H9 (cell line): ENCODE measurements around the gene TSGA10. TPM values are rescaled to one million over a fixed set of nuclear protein-coding genes. Genes with fewer than 3 reads are reported as not detected.

Experiments
- DNase-seq: peaks from one replicate; pipeline ENCODE4 v3.0.0-alpha.2; 2017
- H2AFZ ChIP-seq: one replicate; pipeline ENCODE4 v1.6.1; 2013; ENCODE audit warnings: mild to moderate bottlenecking, low read length, control low read depth, moderate library complexity
- H2AK5ac ChIP-seq: 2 replicates; pipeline ENCODE4 v1.6.1; 2013; ENCODE audit warnings: low read length, control low read depth, mixed read lengths; ENCODE audit not compliant: insufficient read length
- H2BK120ac ChIP-seq: one replicate; pipeline ENCODE4 v1.6.1; 2013; ENCODE audit warnings: low read depth, mild to moderate bottlenecking, low read length, control low read depth, inconsistent platforms; ENCODE audit not compliant: poor library complexity, severe bottlenecking
- H2BK12ac ChIP-seq: 2 replicates; pipeline ENCODE4 v1.6.1; 2013; ENCODE audit warnings: low read length, control low read depth, mixed read lengths, low read depth; ENCODE audit not compliant: insufficient read length
- H2BK15ac ChIP-seq: 2 replicates; pipeline ENCODE4 v1.6.1; 2013; ENCODE audit warnings: low read depth, low read length, control low read depth
- H2BK20ac ChIP-seq: one replicate; pipeline ENCODE4 v1.6.1; 2013; ENCODE audit warnings: low read depth, mild to moderate bottlenecking, low read length, control low read depth, inconsistent platforms; ENCODE audit not compliant: poor library complexity, severe bottlenecking
- H2BK5ac ChIP-seq: 2 replicates; pipeline ENCODE4 v1.6.1; 2013; ENCODE audit warnings: low read length, control low read depth, mixed read lengths; ENCODE audit not compliant: insufficient read length
- H3K14ac ChIP-seq: 2 replicates; pipeline ENCODE4 v1.6.1; 2013; ENCODE audit warnings: low read length, control low read depth; ENCODE audit not compliant: insufficient read depth
- H3K18ac ChIP-seq: 2 replicates; pipeline ENCODE4 v1.6.1; 2013; ENCODE audit warnings: low read depth, mild to moderate bottlenecking, mixed read lengths, low read length, control low read depth; ENCODE audit not compliant: insufficient read length
- H3K23ac ChIP-seq: 2 replicates; pipeline ENCODE4 v1.6.1; 2013; ENCODE audit warnings: low read length, control low read depth, mixed read lengths, low read depth; ENCODE audit not compliant: insufficient read length
- H3K23me2 ChIP-seq: 2 replicates; pipeline ENCODE4 v1.6.1; 2013; ENCODE audit warnings: low read depth, mild to moderate bottlenecking, mixed read lengths, low read length, control low read depth; ENCODE audit not compliant: insufficient read length, poor library complexity, severe bottlenecking
- H3K27ac ChIP-seq: 2 replicates; pipeline ENCODE4 v1.5.1; 2013; ENCODE audit warnings: low read length, control low read depth, mixed read lengths, low read depth; ENCODE audit not compliant: insufficient read length
- H3K27me3 ChIP-seq: 2 replicates; pipeline ENCODE4 v1.6.1; 2013; ENCODE audit warnings: low read length, control low read depth, inconsistent platforms; ENCODE audit not compliant: insufficient read depth
- H3K4ac ChIP-seq: 2 replicates; pipeline ENCODE4 v1.6.1; 2013; ENCODE audit warnings: low read depth, mild to moderate bottlenecking, control low read depth, inconsistent platforms, low read length, moderate library complexity
- H3K4me1 ChIP-seq: 2 replicates; pipeline ENCODE4 v1.6.1; 2013; ENCODE audit warnings: low read length, control low read depth, inconsistent platforms; ENCODE audit not compliant: insufficient read depth
- H3K4me2 ChIP-seq: 2 replicates; pipeline ENCODE4 v1.6.1; 2013; ENCODE audit warnings: low read length, control low read depth, mixed read lengths; ENCODE audit not compliant: insufficient read length, insufficient read depth
- H3K56ac ChIP-seq: 2 replicates; pipeline ENCODE4 v1.6.1; 2013; ENCODE audit warnings: low read depth, mild to moderate bottlenecking, mixed read lengths, low read length, control low read depth; ENCODE audit not compliant: insufficient read length
- H3K79me1 ChIP-seq: 2 replicates; pipeline ENCODE4 v1.6.1; 2013; ENCODE audit warnings: low read depth, mild to moderate bottlenecking, moderate library complexity, low read length, control low read depth, inconsistent platforms; ENCODE audit not compliant: insufficient read depth, poor library complexity, severe bottlenecking
- H3K79me2 ChIP-seq: 2 replicates; pipeline ENCODE4 v1.6.1; 2013; ENCODE audit warnings: low read length, control low read depth, inconsistent platforms; ENCODE audit not compliant: insufficient read depth
- H3K9ac ChIP-seq: 2 replicates; pipeline ENCODE4 v1.6.1; 2013; ENCODE audit warnings: low read length, control low read depth, mixed read lengths; ENCODE audit not compliant: insufficient read length; ENCODE audit errors: extremely low read depth
- H3K9me3 ChIP-seq: one replicate; pipeline ENCODE4 v1.6.1; 2013; ENCODE audit warnings: low read depth, low read length, inconsistent platforms; ENCODE audit not compliant: control insufficient read depth
- H3T11ph ChIP-seq: one replicate; pipeline ENCODE4 v1.6.1; 2013; ENCODE audit warnings: mild to moderate bottlenecking, low read length, control low read depth, inconsistent platforms
- H4K20me1 ChIP-seq: one replicate; pipeline ENCODE4 v1.6.1; 2013; ENCODE audit not compliant: control insufficient read depth, insufficient read length, insufficient read depth
- H4K5ac ChIP-seq: 2 replicates; pipeline ENCODE4 v1.6.1; 2013; ENCODE audit warnings: low read depth, mild to moderate bottlenecking, mixed read lengths, low read length, control low read depth; ENCODE audit not compliant: insufficient read length
- H4K8ac ChIP-seq: replicated peaks from 2 replicates; pipeline ENCODE4 v1.6.1; 2013; ENCODE audit warnings: low read length, control low read depth, mixed read lengths, low read depth; ENCODE audit not compliant: insufficient read length
- H4K91ac ChIP-seq: 2 replicates; pipeline ENCODE4 v1.6.1; 2013; ENCODE audit warnings: low read depth, mild to moderate bottlenecking, moderate library complexity, mixed read lengths, low read length, control low read depth; ENCODE audit not compliant: insufficient read length
- H3K27ac Mint-ChIP-seq, 3 experiments: 2 replicates in 2 of 3; 3 replicates in 1 of 3; pipeline ENCODE4 v1.8.0; 2020 to 2021; ENCODE audit warnings: mixed read lengths in 3 of 3, mild to moderate bottlenecking in 1 of 3, moderate library complexity in 1 of 3
- H3K27me3 Mint-ChIP-seq: 2 replicates; pipeline ENCODE4 v1.8.0; 2021; ENCODE audit warnings: low read depth, mild to moderate bottlenecking, moderate library complexity, mixed read lengths
- H3K36me3 Mint-ChIP-seq, 3 experiments: 2 replicates in 2 of 3; 3 replicates in 1 of 3; pipeline ENCODE4 v1.8.0; 2020 to 2021; ENCODE audit warnings: low read depth in 3 of 3, mixed read lengths in 3 of 3; ENCODE audit not compliant: insufficient read depth in 1 of 3
- H3K4me1 Mint-ChIP-seq, 2 experiments: 2 replicates each; pipeline ENCODE4 v1.8.0; 2020; ENCODE audit warnings: mixed read lengths in 2 of 2
- H3K4me3 Mint-ChIP-seq, 2 experiments: 2 replicates in 1 of 2; 3 replicates in 1 of 2; pipeline ENCODE4 v1.8.0; 2020 to 2021; ENCODE audit warnings: mild to moderate bottlenecking in 2 of 2, mixed read lengths in 2 of 2, moderate library complexity in 1 of 2
- H3K9me3 Mint-ChIP-seq, 2 experiments: 2 replicates in 1 of 2; 3 replicates in 1 of 2; pipeline ENCODE4 v1.8.0; 2020; ENCODE audit warnings: mild to moderate bottlenecking in 2 of 2, mixed read lengths in 2 of 2, moderate library complexity in 1 of 2
- CTCF ChIP-seq: fragments of 200-600 bp; sonication (generic); conservative IDR thresholded peaks from 3 replicates; pipeline ENCODE4 v1.8.0; 2021; ENCODE audit warnings: antibody characterized with exemption, mild to moderate bottlenecking
- WGBS: extraction: QIAGEN DNeasy Blood & Tissue Kit; methylation state at CpG from one replicate; pipeline ENCODE4 v1.1.7; 2013; ENCODE audit warnings: missing lambda C conversion rate, low lambda C conversion rate, mixed read lengths; ENCODE audit not compliant: insufficient read length; ENCODE audit errors: extremely low coverage; 5-methylcytosine and 5-hydroxymethylcytosine counted together
- total RNA-seq: library from RNA; stranded (reverse); gene quantifications from 2 replicates; pipeline ENCODE4 v1.2.1, GENCODE V29; 2021

The TSGA10 gene
- total RNA-seq, 1 experiment from 2014 or later, result 6.3 TPM

- Histone ChIP-seq H3T11ph (no peak overlapping the region), H3K9ac (no peak overlapping the region), H3K79me1 (no peaks in the 10 kb centered on the region), H2BK5ac (no peak overlapping the region), H3K4me1 (no peaks in the 10 kb centered on the region), H3K27me3 (no peaks in the 10 kb centered on the region), H2AK5ac (no peak overlapping the region), H3K79me2 (no peaks in the 10 kb centered on the region), H3K23me2 (no peaks in the 10 kb centered on the region), H3K18ac (no peak overlapping the region), H2BK120ac (no peak overlapping the region), H4K8ac (no peak overlapping the region), H4K5ac (no peak overlapping the region), H3K27ac (no peak overlapping the region), H4K20me1 (no peaks in the 10 kb centered on the region), H3K56ac (no peak overlapping the region), H3K4me2 (no peak overlapping the region), H2BK20ac (no peak overlapping the region), H3K14ac (no peak overlapping the region), H3K23ac (no peak overlapping the region), H3K9me3 (no peaks in the 10 kb centered on the region), H3K4ac (no peak overlapping the region), H4K91ac (no peak overlapping the region), H2AFZ (no peak overlapping the region), H2BK12ac (no peak overlapping the region), H2BK15ac (no peak overlapping the region)
- H3K4me1 Mint-ChIP-seq, result no peaks in the 10 kb centered on the region
- no peaks in the 10 kb centered on the region for H3K36me3 Mint-ChIP-seq
- no peak overlapping the region for H3K4me3 Mint-ChIP-seq
- TF ChIP-seq CTCF, result no peak
- H3K27ac Mint-ChIP-seq, result no peak overlapping the region
- no CpG with 5 or more reads among the region's 3 CpGs for WGBS
- H3K27me3 Mint-ChIP-seq, result no peaks in the 10 kb centered on the region
- no peaks in the 10 kb centered on the region for H3K9me3 Mint-ChIP-seq
- DNase-seq, result no peak
These were observed 53.0 kb downstream of the TSGA10 start for GRCh38 chr2:99101697-99102096.
